ENCODE measurements around the gene FOXO1.

The FOXO1 gene

DNA sequence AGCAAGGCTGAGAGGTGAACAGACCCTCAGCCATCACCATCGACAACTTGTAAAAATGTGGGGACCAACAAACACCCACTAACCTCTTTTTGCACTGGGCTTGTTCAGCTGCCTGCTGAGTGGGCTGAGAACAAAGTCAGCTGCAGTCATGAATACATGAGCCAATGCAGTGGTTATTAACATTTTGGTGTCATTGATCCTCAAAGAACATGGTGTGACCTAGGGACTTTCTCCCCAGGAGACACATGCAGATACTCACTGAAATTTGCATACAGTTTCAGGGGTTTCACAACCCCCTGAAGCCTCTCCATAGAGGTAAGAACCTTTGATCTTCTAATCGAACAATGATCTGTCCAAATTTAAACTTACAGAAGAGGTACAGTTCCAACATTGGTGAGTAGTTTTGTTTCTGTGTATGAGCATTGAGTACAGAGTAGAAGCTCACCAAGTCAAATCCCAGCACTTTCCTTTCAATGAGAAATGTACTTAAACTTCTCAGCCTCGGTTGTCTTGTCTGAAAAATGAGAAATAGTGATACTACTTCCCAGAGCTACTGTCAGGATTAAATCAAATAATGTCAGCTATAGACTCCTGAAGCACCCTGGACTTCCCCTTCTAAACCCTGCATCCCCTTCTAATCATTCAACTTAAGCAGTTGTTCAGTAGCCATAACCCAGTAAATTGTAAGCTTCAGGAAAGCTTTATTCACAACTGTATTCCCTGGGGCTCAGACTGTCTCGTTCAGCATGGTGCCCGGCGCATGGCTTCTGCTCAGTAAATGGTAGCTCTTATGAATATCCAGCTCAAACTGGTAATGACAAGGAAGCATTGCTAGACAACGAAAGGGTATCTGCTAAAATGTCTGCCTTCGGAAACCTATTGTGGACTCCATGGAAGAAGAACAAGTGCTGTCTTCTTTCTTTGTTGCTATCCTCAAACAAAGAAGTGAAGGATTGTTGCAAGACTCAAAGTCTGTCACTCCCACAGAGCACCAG, 148.7 kb downstream of the FOXO1 start:
- no peak overlapping the region for H3K4me2 ChIP-seq (ENCODE audit: low read depth, low read length, poor library complexity, severe bottlenecking)

DNA sequence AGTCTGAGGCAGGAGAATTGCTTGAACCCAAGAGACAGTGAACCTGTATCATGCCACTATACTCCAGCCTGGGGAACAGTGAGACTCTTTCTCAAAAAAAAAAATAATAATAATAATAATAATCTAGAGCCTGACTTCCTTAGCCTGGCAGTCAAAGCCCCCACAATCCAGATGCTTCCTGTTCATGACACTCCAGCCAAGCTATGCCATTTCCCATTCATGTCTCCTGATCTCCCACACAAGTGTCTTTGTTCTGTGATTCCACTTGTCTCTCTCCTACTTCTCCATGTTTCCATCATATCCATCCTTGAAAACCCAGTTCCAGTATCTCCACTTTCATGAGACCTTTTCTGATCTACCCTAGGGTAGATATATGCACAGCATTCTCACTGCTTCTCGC, 150.7 kb downstream of the FOXO1 start:
- Histone ChIP-seq H3K9me2 (replicated peaks; ENCODE audit: insufficient read depth, low read length) (no peaks in the 10 kb centered on the region), H2AFZ (ENCODE audit: low read depth, low read length, severe bottlenecking) (no peak overlapping the region), H3F3A (ENCODE audit: insufficient read depth) (no peaks in the 10 kb centered on the region), H3K27me3 (ENCODE audit: low read length) (no peaks in the 10 kb centered on the region), H4K20me1 (ENCODE audit: low read depth, low read length) (no peaks in the 10 kb centered on the region), H3K9ac (ENCODE audit: low read length) (no peak overlapping the region), H3K79me2 (ENCODE audit: insufficient read depth, low read length) (no peaks in the 10 kb centered on the region), H3K36me3 (ENCODE audit: low read length) (no peaks in the 10 kb centered on the region), H3K4me2 (ENCODE audit: low read depth, low read length, poor library complexity, severe bottlenecking) (no peak overlapping the region), H3K4me3 (ENCODE audit: insufficient read depth, low read length, poor library complexity, severe bottlenecking) (no peak overlapping the region), H3K27ac (ENCODE audit: low read depth, low read length) (no peak overlapping the region), H3K9me3 (ENCODE audit: insufficient read depth, low read length) (no peaks in the 10 kb centered on the region)
- no peak for TF ChIP-seq EZH2phosphoT487 (conservative IDR thresholded peaks at IDR 0.05; ENCODE audit: low read length)
- TF ChIP-seq, protein P1, sequence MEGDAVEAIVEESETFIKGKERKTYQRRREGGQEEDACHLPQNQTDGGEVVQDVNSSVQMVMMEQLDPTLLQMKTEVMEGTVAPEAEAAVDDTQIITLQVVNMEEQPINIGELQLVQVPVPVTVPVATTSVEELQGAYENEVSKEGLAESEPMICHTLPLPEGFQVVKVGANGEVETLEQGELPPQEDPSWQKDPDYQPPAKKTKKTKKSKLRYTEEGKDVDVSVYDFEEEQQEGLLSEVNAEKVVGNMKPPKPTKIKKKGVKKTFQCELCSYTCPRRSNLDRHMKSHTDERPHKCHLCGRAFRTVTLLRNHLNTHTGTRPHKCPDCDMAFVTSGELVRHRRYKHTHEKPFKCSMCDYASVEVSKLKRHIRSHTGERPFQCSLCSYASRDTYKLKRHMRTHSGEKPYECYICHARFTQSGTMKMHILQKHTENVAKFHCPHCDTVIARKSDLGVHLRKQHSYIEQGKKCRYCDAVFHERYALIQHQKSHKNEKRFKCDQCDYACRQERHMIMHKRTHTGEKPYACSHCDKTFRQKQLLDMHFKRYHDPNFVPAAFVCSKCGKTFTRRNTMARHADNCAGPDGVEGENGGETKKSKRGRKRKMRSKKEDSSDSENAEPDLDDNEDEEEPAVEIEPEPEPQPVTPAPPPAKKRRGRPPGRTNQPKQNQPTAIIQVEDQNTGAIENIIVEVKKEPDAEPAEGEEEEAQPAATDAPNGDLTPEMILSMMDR (IDR thresholded peaks at IDR 0.05; ENCODE audit: insufficient read depth, low read length, poor library complexity, severe bottlenecking) = no peak

More for the DNA sequence above, 148.7 kb downstream of the FOXO1 start:
- Histone ChIP-seq H2AFZ (ENCODE audit: low read depth, low read length, severe bottlenecking) (no peak overlapping the region), H3K79me2 (ENCODE audit: insufficient read depth, low read length) (no peaks in the 10 kb centered on the region), H3K9me3 (ENCODE audit: insufficient read depth, low read length) (no peaks in the 10 kb centered on the region), H3K4me3 (ENCODE audit: insufficient read depth, low read length, poor library complexity, severe bottlenecking) (no peak overlapping the region), H3K36me3 (ENCODE audit: low read length) (no peaks in the 10 kb centered on the region), H3K27ac (ENCODE audit: low read depth, low read length) (no peak overlapping the region), H4K20me1 (ENCODE audit: low read depth, low read length) (no peaks in the 10 kb centered on the region), H3K9me2 (replicated peaks; ENCODE audit: insufficient read depth, low read length) (no peaks in the 10 kb centered on the region), H3K9ac (ENCODE audit: low read length) (no peak overlapping the region), H3K27me3 (ENCODE audit: low read length) (no peaks in the 10 kb centered on the region), H3F3A (ENCODE audit: insufficient read depth) (no peaks in the 10 kb centered on the region)
- no peak for TF ChIP-seq EZH2phosphoT487 (conservative IDR thresholded peaks at IDR 0.05; ENCODE audit: low read length)
- TF ChIP-seq, protein P1 (IDR thresholded peaks at IDR 0.05; ENCODE audit: insufficient read depth, low read length, poor library complexity, severe bottlenecking) = no peak

DNA sequence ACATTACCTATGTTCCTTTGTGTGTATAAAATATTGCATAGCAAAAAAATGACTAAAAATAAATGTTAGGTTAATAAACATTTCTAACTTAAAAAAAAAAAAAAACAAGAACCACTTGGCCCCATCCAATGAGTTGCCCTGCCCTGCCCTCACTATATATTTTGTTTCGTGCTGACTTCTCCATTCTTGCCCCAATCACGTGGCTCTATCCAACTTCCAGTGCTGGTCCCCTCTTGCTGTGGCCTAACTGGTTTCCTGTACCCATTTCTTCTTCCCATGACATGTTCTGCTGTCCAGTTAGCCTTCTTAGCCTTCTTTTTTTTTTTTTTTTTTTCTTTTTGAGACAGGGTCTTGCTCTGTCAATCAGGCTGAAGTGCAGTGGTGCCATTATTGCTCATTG, 151.6 kb downstream of the FOXO1 start:
- TF ChIP-seq, protein P1 (IDR thresholded peaks at IDR 0.05; ENCODE audit: insufficient read depth, low read length, poor library complexity, severe bottlenecking) = no peak
- TF ChIP-seq EZH2phosphoT487 (conservative IDR thresholded peaks at IDR 0.05; ENCODE audit: low read length) = no peak
- no peaks in the 10 kb centered on the region for H4K20me1 ChIP-seq (ENCODE audit: low read depth, low read length)

More for the DNA sequence above, 151.6 kb downstream of the FOXO1 start:
- no peaks in the 10 kb centered on the region for H3K79me2 ChIP-seq (ENCODE audit: insufficient read depth, low read length)
- no peaks in the 10 kb centered on the region for H3F3A ChIP-seq (ENCODE audit: insufficient read depth)
- H3K4me2 ChIP-seq (ENCODE audit: low read depth, low read length, poor library complexity, severe bottlenecking) = no peak overlapping the region
- H3K36me3 ChIP-seq (ENCODE audit: low read length) = no peaks in the 10 kb centered on the region
- no peak overlapping the region for H3K27ac ChIP-seq (ENCODE audit: low read depth, low read length)
- H3K9me3 ChIP-seq (ENCODE audit: insufficient read depth, low read length) = no peaks in the 10 kb centered on the region
- H3K4me3 ChIP-seq (ENCODE audit: insufficient read depth, low read length, poor library complexity, severe bottlenecking) = no peak overlapping the region
- no peak overlapping the region for H3K9ac ChIP-seq (ENCODE audit: low read length)
- H3K9me2 ChIP-seq (replicated peaks; ENCODE audit: insufficient read depth, low read length) = no peaks in the 10 kb centered on the region
- no peaks in the 10 kb centered on the region for H3K27me3 ChIP-seq (ENCODE audit: low read length)
- no peak overlapping the region for H2AFZ ChIP-seq (ENCODE audit: low read depth, low read length, severe bottlenecking)

Data from SU-DHL-6 (cell line).